Measurements from ENCODE around the gene TMCO4.

TMCO4 gene

GRCh38 chr1:19723874-19724273 lies 75.8 kb downstream of the TMCO4 start:
- Histone ChIP-seq H3K4me3 (ENCODE audit: low read length) (no peak overlapping the region), H3K9me3 (ENCODE audit: control insufficient read depth, insufficient read depth, low read length) (no peaks in the 10 kb centered on the region), H3K4me1 (ENCODE audit: control insufficient read depth, insufficient read depth, low read length) (0 out of 2 replicates have a peak, but pooled peaks cover 1% of the 10 kb centered on the region), H3K27me3 (ENCODE audit: control insufficient read depth, insufficient read depth, low read length) (no peaks in the 10 kb centered on the region), H3K27ac (ENCODE audit: low read length) (no peak overlapping the region), H3K36me3 (ENCODE audit: control insufficient read depth, insufficient read depth, low read length) (no peaks in the 10 kb centered on the region)
- no CpG with 5 or more reads among the region's 4 CpGs for WGBS (ENCODE audit: insufficient coverage, insufficient read length)
- DNase-seq (ENCODE audit: low read depth, low spot score): no peak

- H3K27ac ChIP-seq (ENCODE audit: low read length): no peak overlapping the region
- WGBS (ENCODE audit: insufficient coverage, insufficient read length): no CpG with 5 or more reads among the region's 4 CpGs
- no peaks in the 10 kb centered on the region for H3K27me3 ChIP-seq (ENCODE audit: control insufficient read depth, insufficient read depth, low read length)
- no peaks in the 10 kb centered on the region for H3K36me3 ChIP-seq (ENCODE audit: control insufficient read depth, insufficient read depth, low read length)
- H3K4me3 ChIP-seq (ENCODE audit: low read length): no peak overlapping the region
- H3K4me1 ChIP-seq (ENCODE audit: control insufficient read depth, insufficient read depth, low read length): 0 out of 2 replicates have a peak, but pooled peaks cover 1% of the 10 kb centered on the region
- DNase-seq (ENCODE audit: low read depth, low spot score): no peak
- no peaks in the 10 kb centered on the region for H3K9me3 ChIP-seq (ENCODE audit: control insufficient read depth, insufficient read depth, low read length)
These were observed 78.7 kb downstream of the TMCO4 start for GRCh38 chr1:19720973-19721372.

- Histone ChIP-seq H3K27me3 (ENCODE audit: control insufficient read depth, insufficient read depth, low read length) (no peaks in the 10 kb centered on the region), H3K4me1 (ENCODE audit: control insufficient read depth, insufficient read depth, low read length) (0 out of 2 replicates have a peak, but pooled peaks cover 1% of the 10 kb centered on the region), H3K36me3 (ENCODE audit: control insufficient read depth, insufficient read depth, low read length) (no peaks in the 10 kb centered on the region), H3K4me3 (ENCODE audit: low read length) (no peak overlapping the region), H3K9me3 (ENCODE audit: control insufficient read depth, insufficient read depth, low read length) (no peaks in the 10 kb centered on the region), H3K27ac (ENCODE audit: low read length) (no peak overlapping the region)
- no peak for DNase-seq (ENCODE audit: low read depth, low spot score)
- no CpG with 5 or more reads among the region's 4 CpGs for WGBS (ENCODE audit: insufficient coverage, insufficient read length)
These were observed 79.5 kb downstream of the TMCO4 start for GRCh38 chr1:19720174-19720573.

- Histone ChIP-seq H3K27ac (ENCODE audit: low read length) (no peak overlapping the region), H3K27me3 (ENCODE audit: control insufficient read depth, insufficient read depth, low read length) (no peaks in the 10 kb centered on the region), H3K4me3 (ENCODE audit: low read length) (no peak overlapping the region), H3K4me1 (ENCODE audit: control insufficient read depth, insufficient read depth, low read length) (peaks cover 4% of the 10 kb centered on the region; the same call in 1 of the 2 replicates), H3K9me3 (ENCODE audit: control insufficient read depth, insufficient read depth, low read length) (no peaks in the 10 kb centered on the region), H3K36me3 (ENCODE audit: control insufficient read depth, insufficient read depth, low read length) (no peaks in the 10 kb centered on the region)
- WGBS (ENCODE audit: insufficient coverage, insufficient read length): no CpG with 5 or more reads among the region's 6 CpGs
- no peak for DNase-seq (ENCODE audit: low read depth, low spot score)
These were observed 82.2 kb downstream of the TMCO4 start for GRCh38 chr1:19717467-19717866.

GRCh38 chr1:19715334-19716203 lies 84.1 kb downstream of the TMCO4 start:
- Histone ChIP-seq H3K27me3 (ENCODE audit: control insufficient read depth, insufficient read depth, low read length) (no peaks in the 10 kb centered on the region), H3K36me3 (ENCODE audit: control insufficient read depth, insufficient read depth, low read length) (no peaks in the 10 kb centered on the region), H3K4me1 (ENCODE audit: control insufficient read depth, insufficient read depth, low read length) (peaks cover 3% of the 10 kb centered on the region; the same call in 1 of the 2 replicates), H3K27ac (ENCODE audit: low read length) (no peak overlapping the region), H3K9me3 (ENCODE audit: control insufficient read depth, insufficient read depth, low read length) (no peaks in the 10 kb centered on the region), H3K4me3 (ENCODE audit: low read length) (no peak overlapping the region)
- DNase-seq (ENCODE audit: low read depth, low spot score): peak; percentile 98
- no CpG with 5 or more reads among the region's 12 CpGs for WGBS (ENCODE audit: insufficient coverage, insufficient read length)

GRCh38 chr1:19712928-19713327 lies 86.8 kb downstream of the TMCO4 start:
- H3K27me3 ChIP-seq (ENCODE audit: control insufficient read depth, insufficient read depth, low read length): no peaks in the 10 kb centered on the region
- no peak overlapping the region for H3K4me3 ChIP-seq (ENCODE audit: low read length)
- WGBS (ENCODE audit: insufficient coverage, insufficient read length): no CpG with 5 or more reads among the region's 4 CpGs
- H3K9me3 ChIP-seq (ENCODE audit: control insufficient read depth, insufficient read depth, low read length): no peaks in the 10 kb centered on the region
- no peaks in the 10 kb centered on the region for H3K36me3 ChIP-seq (ENCODE audit: control insufficient read depth, insufficient read depth, low read length)
- no peak overlapping the region for H3K27ac ChIP-seq (ENCODE audit: low read length)
- H3K4me1 ChIP-seq (ENCODE audit: control insufficient read depth, insufficient read depth, low read length): peaks cover 3% of the 10 kb centered on the region; the same call in 1 of the 2 replicates
- DNase-seq (ENCODE audit: low read depth, low spot score): no peak

- no peaks in the 10 kb centered on the region for H3K36me3 ChIP-seq (ENCODE audit: control insufficient read depth, insufficient read depth, low read length)
- H3K27ac ChIP-seq (ENCODE audit: low read length): no peak overlapping the region
- H3K9me3 ChIP-seq (ENCODE audit: control insufficient read depth, insufficient read depth, low read length): no peaks in the 10 kb centered on the region
- no peak for DNase-seq (ENCODE audit: low read depth, low spot score)
- H3K4me3 ChIP-seq (ENCODE audit: low read length): no peak overlapping the region
- WGBS (ENCODE audit: insufficient coverage, insufficient read length): no CpG with 5 or more reads among the region's 12 CpGs
- no peaks in the 10 kb centered on the region for H3K27me3 ChIP-seq (ENCODE audit: control insufficient read depth, insufficient read depth, low read length)
- peaks cover 3% of the 10 kb centered on the region; the same call in 1 of the 2 replicates for H3K4me1 ChIP-seq (ENCODE audit: control insufficient read depth, insufficient read depth, low read length)
These were observed 88.7 kb downstream of the TMCO4 start for GRCh38 chr1:19710825-19711611.

GRCh38 chr1:19709260-19709793 lies 90.4 kb downstream of the TMCO4 start:
- no CpG with 5 or more reads among the region's 4 CpGs for WGBS (ENCODE audit: insufficient coverage, insufficient read length)
- Histone ChIP-seq H3K27me3 (ENCODE audit: control insufficient read depth, insufficient read depth, low read length) (no peaks in the 10 kb centered on the region), H3K27ac (ENCODE audit: low read length) (no peak overlapping the region), H3K36me3 (ENCODE audit: control insufficient read depth, insufficient read depth, low read length) (no peaks in the 10 kb centered on the region), H3K4me1 (ENCODE audit: control insufficient read depth, insufficient read depth, low read length) (peaks cover 3% of the 10 kb centered on the region; the same call in 1 of the 2 replicates), H3K9me3 (ENCODE audit: control insufficient read depth, insufficient read depth, low read length) (no peaks in the 10 kb centered on the region), H3K4me3 (ENCODE audit: low read length) (no peak overlapping the region)
- DNase-seq (ENCODE audit: low read depth, low spot score): no peak

GRCh38 chr1:19708567-19709110 lies 91.1 kb downstream of the TMCO4 start:
- H3K36me3 ChIP-seq (ENCODE audit: control insufficient read depth, insufficient read depth, low read length): no peaks in the 10 kb centered on the region
- DNase-seq (ENCODE audit: low read depth, low spot score): no peak
- no peaks in the 10 kb centered on the region for H3K27me3 ChIP-seq (ENCODE audit: control insufficient read depth, insufficient read depth, low read length)
- H3K27ac ChIP-seq (ENCODE audit: low read length): no peak overlapping the region
- H3K4me1 ChIP-seq (ENCODE audit: control insufficient read depth, insufficient read depth, low read length): peaks cover 3% of the 10 kb centered on the region; the same call in 1 of the 2 replicates
- no peak overlapping the region for H3K4me3 ChIP-seq (ENCODE audit: low read length)
- WGBS (ENCODE audit: insufficient coverage, insufficient read length): no CpG with 5 or more reads among the region's 8 CpGs
- H3K9me3 ChIP-seq (ENCODE audit: control insufficient read depth, insufficient read depth, low read length): no peaks in the 10 kb centered on the region

- Histone ChIP-seq H3K36me3 (ENCODE audit: control insufficient read depth, insufficient read depth, low read length) (no peaks in the 10 kb centered on the region), H3K27me3 (ENCODE audit: control insufficient read depth, insufficient read depth, low read length) (no peaks in the 10 kb centered on the region)
- WGBS (ENCODE audit: insufficient coverage, insufficient read length): no CpG with 5 or more reads among the region's 4 CpGs
These were observed 93.6 kb downstream of the TMCO4 start for GRCh38 chr1:19706136-19706535.

More at GRCh38 chr1:19706136-19706535, 93.6 kb downstream of the TMCO4 start:
- Histone ChIP-seq H3K27ac (ENCODE audit: low read length) (no peak overlapping the region), H3K4me1 (ENCODE audit: control insufficient read depth, insufficient read depth, low read length) (no peaks in the 10 kb centered on the region), H3K4me3 (ENCODE audit: low read length) (no peak overlapping the region), H3K9me3 (ENCODE audit: control insufficient read depth, insufficient read depth, low read length) (no peaks in the 10 kb centered on the region)
- no peak for DNase-seq (ENCODE audit: low read depth, low spot score)
